IMR-90 (cell line): ENCODE data around the gene COA5.

Experiments
- BHLHE40 ChIP-seq: fragments of 150-350 bp; IDR thresholded peaks from 2 replicates; pipeline ENCODE4 v1.6.1; 2016; ENCODE audit warnings: mild to moderate bottlenecking, low read depth, low read length
- CEBPB ChIP-seq: IDR thresholded peaks from 2 replicates; pipeline ENCODE4 v1.6.1; 2012; ENCODE audit warnings: low read depth, low read length, improper control_type of control experiment
- CTCF ChIP-seq: conservative IDR thresholded peaks from 2 replicates; pipeline ENCODE4 v1.5.1; 2012; ENCODE audit warnings: mild to moderate bottlenecking, low read depth, low read length, improper control_type of control experiment
- POLR2A ChIP-seq: IDR thresholded peaks from 2 replicates; pipeline ENCODE4 v1.6.1; 2012; ENCODE audit warnings: mild to moderate bottlenecking, low read depth, low read length
- USF2 ChIP-seq: fragments of 150-350 bp; IDR thresholded peaks from 2 replicates; pipeline ENCODE4 v1.6.1; 2017; ENCODE audit warnings: mild to moderate bottlenecking, antibody characterized with exemption, low read length, low read depth

- TF ChIP-seq USF2 = no peak
- no peak for TF ChIP-seq CEBPB
- TF ChIP-seq POLR2A = no peak
- no peak for TF ChIP-seq CTCF
- no peak for TF ChIP-seq BHLHE40
These were observed 38.4 kb downstream of the COA5 start for GRCh38 chr2:98569915-98570314.
